Spinal cord (tissue), 10 donors: Measurements from ENCODE around the gene RASAL1. TPM values are rescaled to one million over a fixed set of nuclear protein-coding genes. Genes with fewer than 3 reads are reported as not detected.
A peak's percentile ranks its signal among the peaks of the same experiment; 100 is the strongest.

Experiments
- DNase-seq, 6 donors: peaks; one replicate each; pipeline versions ENCODE4 v3.0.0 to v3.0.0-alpha.2; 2013 to 2015; ENCODE audit warnings: low spot score in 6 of 6, low read depth in 4 of 6
- H3K27ac ChIP-seq: one replicate; pipeline ENCODE4 v1.5.1; 2013; ENCODE audit warnings: low read depth, low read length, control low read depth
- H3K27me3 ChIP-seq: one replicate; pipeline ENCODE4 v1.6.1; 2013; ENCODE audit warnings: low read length; ENCODE audit not compliant: control insufficient read depth, insufficient read depth
- H3K36me3 ChIP-seq: one replicate; pipeline ENCODE4 v1.6.1; 2013; ENCODE audit warnings: low read length; ENCODE audit not compliant: control insufficient read depth, insufficient read depth
- H3K4me1 ChIP-seq: one replicate; pipeline ENCODE4 v1.6.1; 2013; ENCODE audit warnings: low read length; ENCODE audit not compliant: control insufficient read depth, insufficient read depth
- H3K4me3 ChIP-seq: one replicate; pipeline ENCODE4 v1.5.1; 2013; ENCODE audit warnings: low read depth, low read length, control low read depth
- H3K9me3 ChIP-seq: one replicate; pipeline ENCODE4 v1.6.1; 2013; ENCODE audit warnings: low read length; ENCODE audit not compliant: control insufficient read depth, insufficient read depth
- WGBS: methylation state at CpG from one replicate; pipeline ENCODE4 v1.1.5; 2013; ENCODE audit warnings: missing lambda C conversion rate; ENCODE audit not compliant: insufficient coverage; 5-methylcytosine and 5-hydroxymethylcytosine counted together
- polyA plus RNA-seq, 2 donors: library from polyadenylated mRNA; unstranded; fragments of 120-200 nt; gene quantifications; one replicate each; pipeline ENCODE4 v1.2.1, GENCODE V29; 2013; ENCODE audit not compliant: insufficient read length in 2 of 2
- total RNA-seq, 2 donors: library from RNA; depleted of rRNA in 1 of 2; stranded (reverse); fragments of 120-200 nt in 1 of 2; fragments of >200 nt in 1 of 2; gene quantifications; one replicate each; pipeline versions ENCODE4 v1.2.3 to v1.2.4, GENCODE V29; 2013 to 2014
- donor health status: healthy.

The RASAL1 gene
- total and polyA plus RNA-seq, 4 donors, result 0.72 to 3.0 (median 2.4) TPM

DNA sequence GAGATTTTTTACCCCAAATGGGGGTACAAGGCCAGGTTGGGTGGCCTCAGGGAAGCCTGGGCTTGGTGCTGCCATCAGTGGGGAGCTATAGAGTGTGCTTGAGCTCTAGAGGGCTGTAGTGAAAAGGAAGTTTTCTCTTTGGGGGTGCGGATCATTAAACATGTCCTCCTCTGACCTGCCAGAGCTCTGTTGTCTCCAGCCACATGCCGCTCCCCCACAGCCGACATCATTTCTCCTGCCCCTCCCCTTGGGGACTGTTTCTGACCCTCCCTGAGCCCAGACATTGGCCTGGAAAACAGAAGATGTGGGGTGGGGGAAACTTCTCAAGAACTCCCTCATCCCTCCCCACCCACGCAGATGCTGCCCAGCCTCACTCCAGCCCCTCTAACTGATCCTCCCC is 53.7 kb downstream of the RASAL1 start:
- no peak for DNase-seq
- WGBS, result no CpG with 5 or more reads among the region's 4 CpGs
- H3K4me3 ChIP-seq, result no peak overlapping the region
- H3K9me3 ChIP-seq, result no peaks in the 10 kb centered on the region
- H3K27ac ChIP-seq, result no peak overlapping the region
- no peaks in the 10 kb centered on the region for H3K4me1 ChIP-seq
- peaks cover 74% of the 10 kb centered on the region for H3K36me3 ChIP-seq
- H3K27me3 ChIP-seq, result no peaks in the 10 kb centered on the region

DNA sequence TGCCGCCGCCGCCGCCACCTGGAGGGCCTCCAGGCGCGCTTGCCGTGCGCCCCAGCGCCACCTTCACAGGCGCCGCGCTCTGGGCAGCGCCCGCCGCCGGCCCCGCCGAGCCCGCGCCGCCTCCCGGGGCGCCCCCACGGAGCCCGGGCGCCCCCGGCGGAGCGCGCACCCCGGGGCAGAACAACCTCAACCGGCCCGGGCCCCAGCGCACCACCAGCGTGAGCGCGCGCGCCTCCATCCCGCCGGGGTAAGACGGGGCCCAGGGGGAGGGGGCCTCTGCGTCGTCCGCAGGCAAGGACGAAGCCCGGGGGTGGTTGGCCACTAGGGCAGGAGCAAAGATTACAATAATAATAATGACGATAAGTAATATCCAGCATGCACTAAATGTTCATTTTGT is 57.7 kb downstream of the RASAL1 start:
- 28% methylated on average over 41 of the region's 48 CpGs for WGBS

DNA sequence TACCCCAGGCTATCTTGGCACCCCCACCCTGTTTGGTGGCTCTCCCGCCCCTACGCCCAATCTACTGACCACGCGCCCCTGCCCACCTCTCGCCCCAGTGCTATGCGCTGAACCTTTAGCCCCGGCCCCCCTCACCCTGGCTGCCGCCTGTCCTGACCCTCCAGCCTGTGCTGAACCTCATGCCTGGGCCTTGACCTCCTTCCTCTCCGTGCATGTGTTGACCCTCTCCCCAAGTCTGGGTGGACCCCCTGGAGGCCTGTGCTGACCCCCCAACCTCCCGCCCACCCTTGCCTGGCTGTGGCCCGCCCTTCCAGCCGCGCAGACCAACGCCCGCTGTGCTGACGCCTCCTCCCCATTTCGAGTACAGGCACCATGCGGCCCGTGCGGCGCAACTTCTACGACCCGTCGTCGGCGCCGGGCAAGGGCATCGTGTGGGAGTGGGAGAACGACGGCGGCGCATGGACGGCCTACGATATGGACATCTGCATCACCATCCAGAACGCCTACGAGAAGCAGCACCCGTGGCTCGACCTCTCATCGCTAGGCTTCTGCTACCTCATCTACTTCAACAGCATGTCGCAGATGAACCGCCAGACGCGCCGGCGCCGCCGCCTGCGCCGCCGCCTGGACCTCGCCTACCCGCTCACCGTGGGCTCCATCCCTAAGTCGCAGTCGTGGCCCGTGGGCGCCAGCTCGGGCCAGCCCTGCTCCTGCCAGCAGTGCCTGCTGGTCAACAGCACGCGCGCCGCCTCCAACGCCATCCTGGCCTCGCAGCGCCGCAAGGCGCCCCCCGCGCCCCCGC is 58.3 kb downstream of the RASAL1 start:
- Histone ChIP-seq H3K27me3 (no peaks in the 10 kb centered on the region), H3K4me3 (no peak overlapping the region), H3K4me1 (peaks cover 20% of the 10 kb centered on the region), H3K27ac (no peak overlapping the region), H3K9me3 (no peaks in the 10 kb centered on the region), H3K36me3 (peaks cover 42% of the 10 kb centered on the region)
- no peak for DNase-seq
- 48% methylated on average over 64 of the region's 70 CpGs for WGBS

More for the DNA sequence above, 57.7 kb downstream of the RASAL1 start:
- H3K36me3 ChIP-seq, result peaks cover 47% of the 10 kb centered on the region
- H3K27ac ChIP-seq, result no peak overlapping the region
- no peak for DNase-seq
- no peaks in the 10 kb centered on the region for H3K9me3 ChIP-seq
- H3K4me1 ChIP-seq, result peaks cover 17% of the 10 kb centered on the region
- H3K27me3 ChIP-seq, result no peaks in the 10 kb centered on the region
- no peak overlapping the region for H3K4me3 ChIP-seq

DNA sequence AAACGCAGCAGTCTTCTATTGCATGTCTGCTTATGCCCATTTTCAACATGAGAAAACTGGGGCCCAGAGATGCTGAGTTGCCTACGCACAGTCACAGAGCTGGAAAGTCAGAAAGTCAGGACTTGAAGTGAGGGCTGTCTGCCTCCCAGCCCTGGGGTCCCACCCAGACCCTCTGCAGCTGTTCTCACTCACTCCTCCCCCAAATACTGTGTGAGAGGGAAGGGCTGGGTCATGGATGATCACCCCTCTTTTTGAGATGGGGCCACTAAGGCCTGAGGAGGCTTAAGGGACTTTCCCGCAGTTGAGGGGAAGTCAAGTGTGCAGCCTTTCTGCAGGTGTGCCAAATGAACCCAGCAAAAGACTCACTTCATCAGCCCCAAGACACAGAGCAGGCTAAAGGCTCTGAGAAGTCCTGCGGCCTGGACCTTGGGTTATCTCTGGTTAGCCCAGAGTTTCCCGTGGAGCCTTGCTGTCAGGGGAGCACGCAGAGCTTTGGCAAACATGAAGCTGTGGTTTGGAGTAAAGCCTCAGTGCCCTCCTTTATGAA is 60.4 kb downstream of the RASAL1 start:
- no peak for DNase-seq
- Histone ChIP-seq H3K36me3 (peaks cover 41% of the 10 kb centered on the region), H3K9me3 (no peaks in the 10 kb centered on the region), H3K4me1 (peaks cover 39% of the 10 kb centered on the region), H3K27ac (no peak overlapping the region), H3K4me3 (no peak overlapping the region), H3K27me3 (no peaks in the 10 kb centered on the region)
- WGBS, result 54% methylated on average over 5 of the region's 6 CpGs

DNA sequence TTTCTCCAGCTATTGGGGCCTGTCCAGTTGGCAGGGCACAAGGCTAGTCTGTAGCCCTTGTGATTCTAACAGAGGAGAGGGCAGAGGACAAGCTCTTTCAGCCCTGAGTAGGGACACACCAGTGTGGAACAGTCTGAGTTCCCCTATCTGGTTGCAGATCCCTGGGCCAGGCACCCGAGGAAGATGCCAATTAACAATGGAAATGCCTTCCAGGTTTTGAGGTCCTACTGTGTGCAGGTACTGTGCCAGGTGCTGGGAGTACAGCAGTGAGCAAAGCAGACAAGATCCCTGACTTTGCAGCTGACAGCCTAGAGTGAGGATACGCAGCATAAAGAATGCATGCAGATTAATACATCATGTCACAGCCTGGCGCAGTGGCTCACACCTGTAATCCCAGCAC is 62.0 kb downstream of the RASAL1 start:
- Histone ChIP-seq H3K9me3 (no peaks in the 10 kb centered on the region), H3K36me3 (peaks cover 42% of the 10 kb centered on the region), H3K27ac (no peak overlapping the region), H3K27me3 (no peaks in the 10 kb centered on the region), H3K4me3 (no peak overlapping the region), H3K4me1 (peaks cover 50% of the 10 kb centered on the region)
- 92% methylated on average over 3 of the region's 3 CpGs for WGBS
- no peak for DNase-seq

DNA sequence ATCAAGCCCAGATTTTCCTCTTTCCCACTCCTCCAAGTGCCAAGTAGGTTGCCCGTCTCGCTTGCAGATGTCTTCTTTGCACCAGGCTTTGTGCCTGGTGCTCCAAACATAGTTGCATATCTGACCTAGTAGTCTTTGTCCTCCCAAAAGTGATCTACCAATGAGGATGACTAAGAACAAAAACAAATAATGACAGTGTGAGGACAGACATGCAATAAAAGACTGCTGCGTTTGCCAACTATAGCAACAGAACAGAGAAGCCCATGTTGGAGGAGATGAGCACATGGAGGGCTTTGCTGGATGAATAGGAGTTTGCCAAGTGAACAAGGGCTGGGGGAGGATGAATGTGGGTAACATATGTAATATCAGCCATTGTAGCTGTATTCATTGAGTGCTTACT is 63.4 kb downstream of the RASAL1 start:
- H3K27me3 ChIP-seq, result no peaks in the 10 kb centered on the region
- peaks cover 53% of the 10 kb centered on the region for H3K4me1 ChIP-seq
- peak overlapping the region; percentile 73 for H3K27ac ChIP-seq
- H3K9me3 ChIP-seq, result no peaks in the 10 kb centered on the region
- peaks cover 30% of the 10 kb centered on the region for H3K36me3 ChIP-seq
- 63% methylated on average over 2 of the region's 3 CpGs for WGBS
- H3K4me3 ChIP-seq, result no peak overlapping the region
- no peak for DNase-seq

DNA sequence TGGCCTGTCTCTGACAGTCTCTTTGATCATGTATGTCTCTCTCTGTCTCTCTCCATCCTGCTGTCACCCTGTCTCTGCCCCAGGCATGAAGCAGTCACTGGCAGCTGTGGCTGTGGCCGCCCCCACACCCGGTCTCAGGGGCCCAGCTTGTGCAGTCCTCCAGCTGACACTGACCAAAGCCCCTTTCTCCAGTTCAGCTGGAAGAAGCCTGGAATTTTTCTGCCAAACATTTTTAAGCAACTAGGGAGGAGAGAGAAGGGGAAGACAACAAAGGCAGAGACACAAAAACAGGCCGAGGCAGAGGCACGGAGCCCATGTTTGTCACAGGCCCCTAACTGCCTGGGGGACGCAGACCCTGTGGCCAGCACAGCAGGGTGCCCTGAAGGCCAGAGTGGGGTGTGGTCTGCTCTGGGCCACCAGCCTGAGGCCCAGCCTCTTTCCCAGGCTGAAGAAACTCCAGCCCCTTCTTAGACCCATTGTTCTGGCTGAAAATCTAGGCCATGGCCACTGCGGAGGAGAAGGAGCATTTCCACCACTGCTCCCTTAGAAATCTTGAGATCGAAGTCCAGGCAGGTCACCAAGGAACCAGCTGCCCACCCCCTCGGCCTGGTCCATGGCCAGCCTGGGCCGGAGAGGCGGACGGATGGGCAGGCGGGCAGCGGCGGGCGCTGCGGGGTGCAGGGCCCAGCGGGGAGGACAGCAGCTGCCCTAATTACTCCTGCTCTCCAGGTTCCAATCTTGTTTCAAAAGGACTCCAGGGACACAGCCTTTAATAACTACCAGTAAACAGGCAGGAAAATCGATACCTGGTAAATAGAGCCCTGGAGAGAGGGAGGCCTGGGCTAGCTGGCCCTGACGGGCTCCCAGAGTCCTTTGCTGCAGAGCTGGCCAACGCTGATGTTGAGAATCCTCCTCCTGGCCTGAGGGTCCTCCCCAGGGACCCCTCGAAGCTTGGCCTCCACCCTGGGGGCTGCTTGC is 64.1 kb downstream of the RASAL1 start:
- DNase-seq, result peak in 2 of 6 donors; percentile 44 to 74
- Histone ChIP-seq H3K27me3 (no peaks in the 10 kb centered on the region), H3K36me3 (peaks cover 33% of the 10 kb centered on the region), H3K27ac (peak overlapping the region; percentile 73), H3K4me3 (no peak overlapping the region), H3K9me3 (no peaks in the 10 kb centered on the region), H3K4me1 (peaks cover 59% of the 10 kb centered on the region)
- 16% methylated on average over 21 of the region's 21 CpGs for WGBS

DNA sequence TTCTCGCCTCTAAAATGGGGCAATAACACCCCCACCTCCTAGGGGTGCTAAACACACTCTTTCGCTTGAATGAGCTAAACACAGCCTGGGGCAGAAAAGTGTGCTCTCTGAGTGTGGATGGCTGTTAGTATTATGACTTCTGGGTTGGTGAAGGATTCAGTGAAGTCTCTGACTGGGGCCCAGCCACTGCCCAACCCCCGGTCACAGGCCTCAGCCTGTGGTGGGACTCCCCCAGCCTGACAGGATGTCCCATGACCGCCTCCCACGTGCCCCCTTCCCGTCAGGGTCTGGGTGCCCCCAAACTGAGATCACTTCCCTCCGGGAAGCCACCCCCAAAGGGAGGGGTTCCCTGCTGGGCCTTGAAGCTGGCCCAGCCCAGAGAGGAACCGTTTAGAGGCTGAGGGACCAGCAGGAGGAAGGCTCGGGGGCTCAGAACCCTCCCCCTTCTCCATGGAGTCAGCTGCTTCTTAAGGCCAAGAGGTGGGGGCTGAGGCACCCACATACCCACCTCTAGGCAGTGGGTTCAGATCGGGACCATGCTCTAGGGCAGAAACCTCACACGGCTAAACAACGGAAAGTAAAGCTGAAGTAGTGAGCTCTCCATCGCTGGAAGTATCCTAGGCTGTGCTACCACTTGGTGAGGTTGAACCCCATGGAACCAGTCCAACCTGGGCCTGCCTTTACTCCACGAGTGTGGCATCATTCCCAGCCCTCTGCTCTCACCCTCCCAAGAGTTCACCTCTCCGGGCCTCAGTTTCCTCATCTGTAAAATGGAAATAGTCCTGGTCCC is 65.2 kb downstream of the RASAL1 start:
- Histone ChIP-seq H3K4me1 (peaks cover 63% of the 10 kb centered on the region), H3K9me3 (no peaks in the 10 kb centered on the region), H3K27me3 (no peaks in the 10 kb centered on the region), H3K36me3 (peaks cover 41% of the 10 kb centered on the region), H3K4me3 (no peak overlapping the region), H3K27ac (no peak overlapping the region)
- no peak for DNase-seq
- 84% methylated on average over 6 of the region's 15 CpGs for WGBS

DNA sequence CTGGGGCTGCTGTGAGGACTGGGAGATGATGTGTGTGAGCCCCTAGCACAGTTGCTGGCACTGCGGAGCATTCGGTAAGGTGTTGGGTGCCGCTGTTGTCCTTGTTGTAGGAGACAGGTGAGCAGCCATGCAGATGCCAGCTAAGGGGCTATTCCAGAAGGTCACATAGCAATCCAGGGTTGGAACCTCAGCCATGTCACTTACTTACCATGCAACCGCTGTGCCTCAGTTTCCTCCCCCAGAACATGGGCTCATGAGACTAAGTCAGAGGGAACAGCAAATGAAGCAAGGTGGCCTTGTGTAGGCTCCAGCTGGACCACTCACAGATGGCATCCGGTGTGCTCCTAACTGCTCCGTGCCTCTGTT is 65.8 kb downstream of the RASAL1 start:
- peaks cover 64% of the 10 kb centered on the region for H3K4me1 ChIP-seq
- no peaks in the 10 kb centered on the region for H3K27me3 ChIP-seq
- no peak for DNase-seq
- no peaks in the 10 kb centered on the region for H3K9me3 ChIP-seq
- no peak overlapping the region for H3K4me3 ChIP-seq
- WGBS, result 100% methylated on average over 2 of the region's 6 CpGs
- peaks cover 43% of the 10 kb centered on the region for H3K36me3 ChIP-seq
- no peak overlapping the region for H3K27ac ChIP-seq
